Measurements from ENCODE around the gene RGS2. TPM values are rescaled to one million over a fixed set of nuclear protein-coding genes. Genes with fewer than 3 reads are reported as not detected.

RGS2 gene
- total and polyA plus RNA-seq, 5 donors from 2014 or later: 19.7 to 156 (median 29.5) TPM

DNA sequence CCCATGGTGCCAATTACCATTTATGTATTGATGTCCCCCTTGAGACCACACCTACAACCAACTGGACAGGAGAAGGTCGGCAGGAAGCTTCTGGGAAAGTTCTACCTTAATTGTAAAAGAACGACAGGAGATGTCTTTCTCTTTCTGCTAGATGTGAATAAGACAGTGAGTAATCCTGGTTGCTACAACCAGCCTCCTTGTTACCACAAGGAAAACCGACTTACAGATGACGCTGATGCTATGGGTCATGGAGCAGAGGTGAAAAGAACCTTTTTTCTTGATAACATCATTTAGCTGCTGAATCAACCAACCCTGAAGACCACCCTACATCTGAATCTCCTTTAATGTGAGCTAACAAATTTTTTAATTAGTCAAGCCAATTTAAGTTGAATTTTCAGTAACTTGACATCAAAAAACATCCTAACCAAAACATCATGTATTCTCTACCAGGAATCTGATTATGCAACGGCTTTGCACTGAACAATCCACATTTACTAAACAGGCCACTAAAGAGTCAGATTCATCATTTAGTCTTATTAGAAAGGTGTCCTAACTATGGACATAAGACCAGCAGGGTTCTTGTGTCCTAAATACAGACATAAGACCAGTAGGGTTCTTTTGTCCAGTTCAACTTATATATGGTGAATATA, 23.0 kb downstream of the RGS2 start:
- no peaks in the 10 kb centered on the region for H3K9me3 ChIP-seq (ENCODE audit: control insufficient read depth in 2 of 2, low read length in 2 of 2)
- H3K27ac ChIP-seq (ENCODE audit: insufficient read depth, low read length, poor library complexity, severe bottlenecking): no peak overlapping the region
- no peak for ATAC-seq (ENCODE audit: low read depth in 2 of 2)
- H3K27me3 ChIP-seq (ENCODE audit: control insufficient read depth, insufficient read depth, low read length): no peaks in the 10 kb centered on the region
- no peak overlapping the region for H3K4me3 Mint-ChIP-seq
- no peaks in the 10 kb centered on the region for H3K36me3 ChIP-seq (ENCODE audit: control insufficient read depth, insufficient read depth, low read length)
- H3K4me1 Mint-ChIP-seq: no peaks in the 10 kb centered on the region
- peaks cover 25% of the 10 kb centered on the region for H3K27me3 Mint-ChIP-seq
- DNase-seq: no peak
- H3K27ac Mint-ChIP-seq: no peak overlapping the region
- peaks cover 0 to 4% (median 2%) of the 10 kb centered on the region in 7 donors for H3K9me3 Mint-ChIP-seq
- H3K36me3 Mint-ChIP-seq: no peaks in the 10 kb centered on the region
- H3K4me1 ChIP-seq (ENCODE audit: control insufficient read depth, insufficient read depth, low read length, poor library complexity, severe bottlenecking): no peaks in the 10 kb centered on the region
- no peak overlapping the region for H3K4me3 ChIP-seq (ENCODE audit: low read depth, low read length)

DNA sequence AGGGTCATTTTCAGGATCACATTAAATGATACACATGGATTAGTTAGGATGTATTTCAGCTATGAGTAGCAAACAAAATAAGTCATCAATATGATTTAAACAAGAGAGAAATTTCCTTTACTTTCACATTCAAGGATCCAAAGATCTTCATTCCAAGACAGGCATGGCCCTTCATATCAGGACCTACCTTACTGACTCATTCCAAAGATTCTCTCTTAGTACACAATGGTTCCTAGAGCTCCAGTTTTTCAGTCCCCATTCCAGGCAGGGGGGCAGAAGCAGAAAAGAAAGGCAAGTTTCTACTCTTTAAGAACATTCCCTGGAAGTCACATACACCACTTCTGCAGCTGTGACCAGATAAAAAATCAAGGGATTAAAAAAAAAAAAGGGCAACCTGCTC, 23.7 kb downstream of the RGS2 start:
- DNase-seq: no peak
- no peak for ATAC-seq (ENCODE audit: low read depth in 2 of 2)
- Histone ChIP-seq H3K27ac (ENCODE audit: insufficient read depth, low read length, poor library complexity, severe bottlenecking) (no peak overlapping the region), H3K9me3 (ENCODE audit: control insufficient read depth in 2 of 2, low read length in 2 of 2) (no peaks in the 10 kb centered on the region), H3K4me3 (ENCODE audit: low read depth, low read length) (no peak overlapping the region), H3K36me3 (ENCODE audit: control insufficient read depth, insufficient read depth, low read length) (no peaks in the 10 kb centered on the region), H3K27me3 (ENCODE audit: control insufficient read depth, insufficient read depth, low read length) (no peaks in the 10 kb centered on the region), H3K4me1 (ENCODE audit: control insufficient read depth, insufficient read depth, low read length, poor library complexity, severe bottlenecking) (no peaks in the 10 kb centered on the region)
- no peak overlapping the region for H3K27ac Mint-ChIP-seq
- H3K4me3 Mint-ChIP-seq: no peak overlapping the region
- H3K9me3 Mint-ChIP-seq: peaks cover 0 to 4% (median 2%) of the 10 kb centered on the region in 7 donors
- peaks cover 18% of the 10 kb centered on the region for H3K27me3 Mint-ChIP-seq
- H3K4me1 Mint-ChIP-seq: no peaks in the 10 kb centered on the region
- H3K36me3 Mint-ChIP-seq: no peaks in the 10 kb centered on the region

DNA sequence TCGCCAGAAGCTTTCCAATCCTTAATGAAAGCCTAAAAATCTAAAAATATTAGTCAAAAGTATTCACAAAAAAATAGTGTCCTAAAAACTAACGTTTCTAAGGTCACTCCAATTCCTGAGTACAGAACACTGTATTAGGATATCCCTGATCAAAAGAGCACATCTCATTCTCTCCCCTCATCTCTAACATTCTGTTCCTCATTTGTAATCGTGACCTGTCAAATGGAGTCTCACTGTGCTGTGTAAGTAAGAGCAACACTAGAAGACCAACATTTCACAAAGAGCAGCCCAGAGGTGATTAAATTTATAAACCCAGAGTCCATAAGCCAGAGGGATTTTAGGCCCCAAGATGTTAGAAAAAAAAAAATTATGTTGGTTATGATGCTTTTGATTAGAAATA, 26.3 kb downstream of the RGS2 start:
- no peak for DNase-seq
- no peak for ATAC-seq (ENCODE audit: low read depth in 2 of 2)
- H3K4me3 Mint-ChIP-seq: no peak overlapping the region
- H3K36me3 Mint-ChIP-seq: no peaks in the 10 kb centered on the region
- H3K9me3 ChIP-seq (ENCODE audit: control insufficient read depth in 2 of 2, low read length in 2 of 2): no peaks in the 10 kb centered on the region
- H3K27me3 ChIP-seq (ENCODE audit: control insufficient read depth, insufficient read depth, low read length): peaks cover 4% of the 10 kb centered on the region
- no peaks in the 10 kb centered on the region for H3K4me1 ChIP-seq (ENCODE audit: control insufficient read depth, insufficient read depth, low read length, poor library complexity, severe bottlenecking)
- H3K4me1 Mint-ChIP-seq: no peaks in the 10 kb centered on the region
- peaks cover 10% of the 10 kb centered on the region for H3K27me3 Mint-ChIP-seq
- peaks cover 0 to 3% (median 0%) of the 10 kb centered on the region in 7 donors for H3K9me3 Mint-ChIP-seq
- H3K27ac Mint-ChIP-seq: no peak overlapping the region
- no peak overlapping the region for H3K4me3 ChIP-seq (ENCODE audit: low read depth, low read length)
- H3K27ac ChIP-seq (ENCODE audit: insufficient read depth, low read length, poor library complexity, severe bottlenecking): no peak overlapping the region
- H3K36me3 ChIP-seq (ENCODE audit: control insufficient read depth, insufficient read depth, low read length): no peaks in the 10 kb centered on the region

DNA sequence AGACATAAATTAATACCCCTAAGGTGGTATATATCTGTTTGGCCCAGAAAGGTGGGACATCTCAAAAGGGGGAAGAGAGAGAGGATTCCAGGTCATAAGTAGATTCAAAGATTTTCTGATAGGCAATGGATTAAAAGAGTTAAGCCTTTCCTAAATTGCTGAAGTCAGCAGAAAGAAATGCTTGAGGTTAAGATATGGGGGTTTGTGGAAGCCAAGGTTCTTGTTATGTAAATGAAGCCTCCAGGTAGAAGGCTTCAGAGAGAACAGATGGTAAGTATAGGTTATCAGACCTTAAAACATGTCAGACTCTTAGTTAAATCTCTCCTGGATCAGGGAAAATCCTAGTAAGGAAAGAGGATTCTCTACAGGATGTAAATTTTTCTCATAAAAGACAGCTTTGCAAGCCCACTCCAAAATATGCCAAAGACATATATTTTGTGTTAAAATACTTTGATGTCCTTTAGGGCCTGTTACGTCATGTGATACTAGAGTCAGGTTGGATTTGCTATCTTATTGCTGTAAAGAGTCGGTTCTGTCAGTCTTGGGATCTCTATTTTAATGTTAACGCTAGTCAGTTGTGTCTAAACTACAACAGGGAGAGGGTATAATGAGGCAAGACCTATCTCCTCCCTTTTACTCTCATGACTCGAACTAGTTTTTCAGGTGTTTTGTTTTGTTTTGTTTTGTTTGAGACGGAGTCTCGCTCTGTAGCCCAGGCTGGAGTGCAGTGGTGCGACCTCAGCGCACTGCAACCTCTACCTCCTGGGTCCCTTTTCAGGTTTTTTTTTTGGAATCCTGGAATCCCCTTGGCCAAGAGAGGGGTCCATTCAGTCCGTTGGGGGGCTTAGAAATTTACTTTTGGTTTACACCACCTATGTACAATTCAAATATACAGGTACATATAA, 30.6 kb downstream of the RGS2 start:
- no peak overlapping the region for H3K27ac Mint-ChIP-seq
- DNase-seq (no peak), ATAC-seq (ENCODE audit: low read depth in 2 of 2) (no peak)
- H3K4me3 Mint-ChIP-seq: no peak overlapping the region
- Histone ChIP-seq H3K4me1 (ENCODE audit: control insufficient read depth, insufficient read depth, low read length, poor library complexity, severe bottlenecking) (no peaks in the 10 kb centered on the region), H3K27ac (ENCODE audit: insufficient read depth, low read length, poor library complexity, severe bottlenecking) (no peak overlapping the region), H3K4me3 (ENCODE audit: low read depth, low read length) (no peak overlapping the region), H3K9me3 (ENCODE audit: control insufficient read depth in 2 of 2, low read length in 2 of 2) (no peaks in the 10 kb centered on the region), H3K36me3 (ENCODE audit: control insufficient read depth, insufficient read depth, low read length) (no peaks in the 10 kb centered on the region), H3K27me3 (ENCODE audit: control insufficient read depth, insufficient read depth, low read length) (peaks cover 12% of the 10 kb centered on the region)
- peaks cover 23% of the 10 kb centered on the region for H3K27me3 Mint-ChIP-seq
- H3K36me3 Mint-ChIP-seq: no peaks in the 10 kb centered on the region
- H3K9me3 Mint-ChIP-seq: peaks cover 0 to 3% (median 0%) of the 10 kb centered on the region in 7 donors
- H3K4me1 Mint-ChIP-seq: no peaks in the 10 kb centered on the region

DNA sequence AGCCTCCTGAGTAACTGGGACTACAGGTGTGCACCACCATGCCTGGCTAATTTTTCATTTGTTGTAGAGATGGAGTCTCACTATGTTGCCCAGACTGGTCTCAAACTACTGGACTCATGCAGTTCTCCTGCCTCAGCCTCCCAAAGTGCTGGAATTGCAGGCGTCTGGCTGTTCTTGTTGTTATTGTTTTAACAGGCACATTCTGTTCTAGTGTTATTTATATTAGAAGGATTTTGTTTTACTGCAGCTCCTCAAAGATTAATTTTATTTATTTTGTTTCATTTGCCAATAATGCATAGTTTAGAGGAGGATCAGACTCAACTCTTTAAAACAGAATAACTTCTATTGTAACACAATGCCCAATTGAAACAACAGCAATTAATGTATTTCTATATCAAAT, 35.5 kb downstream of the RGS2 start:
- ATAC-seq (ENCODE audit: low read depth in 2 of 2) (no peak), DNase-seq (no peak)
- H3K4me3 Mint-ChIP-seq: no peak overlapping the region
- H3K4me1 ChIP-seq (ENCODE audit: control insufficient read depth, insufficient read depth, low read length, poor library complexity, severe bottlenecking): no peaks in the 10 kb centered on the region
- H3K36me3 ChIP-seq (ENCODE audit: control insufficient read depth, insufficient read depth, low read length): no peaks in the 10 kb centered on the region
- peaks cover 9% of the 10 kb centered on the region for H3K27me3 ChIP-seq (ENCODE audit: control insufficient read depth, insufficient read depth, low read length)
- no peak overlapping the region for H3K27ac ChIP-seq (ENCODE audit: insufficient read depth, low read length, poor library complexity, severe bottlenecking)
- H3K4me3 ChIP-seq (ENCODE audit: low read depth, low read length): no peak overlapping the region
- H3K4me1 Mint-ChIP-seq: no peaks in the 10 kb centered on the region
- peaks cover 13% of the 10 kb centered on the region for H3K27me3 Mint-ChIP-seq
- no peaks in the 10 kb centered on the region for H3K9me3 ChIP-seq (ENCODE audit: control insufficient read depth in 2 of 2, low read length in 2 of 2)
- no peaks in the 10 kb centered on the region for H3K36me3 Mint-ChIP-seq
- peaks cover 0 to 3% (median 0%) of the 10 kb centered on the region in 7 donors for H3K9me3 Mint-ChIP-seq
- H3K27ac Mint-ChIP-seq: no peak overlapping the region

DNA sequence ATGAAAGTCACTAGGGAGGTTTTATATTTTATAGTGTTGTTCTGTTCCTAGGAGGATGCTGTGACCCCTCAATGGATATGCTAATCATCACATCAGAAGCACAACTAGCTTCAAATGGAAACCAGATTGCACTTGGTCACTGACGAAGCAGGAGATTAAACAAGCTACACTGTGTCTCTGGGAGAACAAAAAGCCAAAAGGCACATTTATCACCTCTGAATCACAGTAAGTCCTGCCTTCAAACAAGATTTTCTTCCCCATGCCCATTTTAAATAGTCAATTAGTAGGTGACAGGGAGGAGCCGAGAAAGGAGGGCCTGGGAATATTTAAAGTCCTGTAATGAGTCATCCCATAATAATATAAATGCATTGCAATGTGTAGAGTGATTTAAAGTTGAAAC, 38.1 kb downstream of the RGS2 start:
- peaks cover 0 to 3% (median 0%) of the 10 kb centered on the region in 7 donors for H3K9me3 Mint-ChIP-seq
- no peak for DNase-seq
- H3K4me3 ChIP-seq (ENCODE audit: low read depth, low read length): no peak overlapping the region
- H3K9me3 ChIP-seq (ENCODE audit: control insufficient read depth in 2 of 2, low read length in 2 of 2): no peaks in the 10 kb centered on the region
- H3K4me1 ChIP-seq (ENCODE audit: control insufficient read depth, insufficient read depth, low read length, poor library complexity, severe bottlenecking): no peaks in the 10 kb centered on the region
- H3K36me3 Mint-ChIP-seq: no peaks in the 10 kb centered on the region
- H3K4me1 Mint-ChIP-seq: no peaks in the 10 kb centered on the region
- H3K27me3 Mint-ChIP-seq: peaks cover 12% of the 10 kb centered on the region
- no peaks in the 10 kb centered on the region for H3K36me3 ChIP-seq (ENCODE audit: control insufficient read depth, insufficient read depth, low read length)
- H3K27ac ChIP-seq (ENCODE audit: insufficient read depth, low read length, poor library complexity, severe bottlenecking): no peak overlapping the region
- no peak for ATAC-seq (ENCODE audit: low read depth in 2 of 2)
- H3K27ac Mint-ChIP-seq: no peak overlapping the region
- peaks cover 3% of the 10 kb centered on the region for H3K27me3 ChIP-seq (ENCODE audit: control insufficient read depth, insufficient read depth, low read length)
- no peak overlapping the region for H3K4me3 Mint-ChIP-seq

DNA sequence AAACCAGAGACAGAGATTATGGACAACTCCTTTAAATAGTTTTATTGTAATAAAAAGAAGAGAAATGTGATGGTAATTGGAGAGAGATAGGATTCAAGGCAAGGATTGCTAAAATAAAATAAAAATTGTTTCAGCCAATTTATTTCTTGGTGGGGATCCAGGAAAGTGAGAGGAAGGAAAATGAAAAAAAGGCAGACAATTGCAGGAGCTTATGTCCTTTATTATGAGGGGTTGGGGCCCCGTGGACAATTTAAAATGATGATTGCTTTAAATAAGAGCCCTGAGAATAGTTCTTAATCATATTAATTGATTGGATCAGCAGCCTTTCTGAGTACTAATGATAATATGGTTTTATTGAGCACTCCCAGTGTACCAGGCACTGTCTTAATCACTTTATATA, 40.2 kb downstream of the RGS2 start:
- no peak for DNase-seq
- no peak overlapping the region for H3K27ac Mint-ChIP-seq

More for the DNA sequence above, 40.2 kb downstream of the RGS2 start:
- Mint-ChIP-seq H3K27me3 (peaks cover 12% of the 10 kb centered on the region), H3K4me3 (no peak overlapping the region), H3K9me3 (peaks cover 0 to 3% (median 0%) of the 10 kb centered on the region in 7 donors), H3K4me1 (no peaks in the 10 kb centered on the region), H3K36me3 (no peaks in the 10 kb centered on the region)
- no peak for ATAC-seq (ENCODE audit: low read depth in 2 of 2)
- H3K9me3 ChIP-seq (ENCODE audit: control insufficient read depth in 2 of 2, low read length in 2 of 2): no peaks in the 10 kb centered on the region
- H3K4me1 ChIP-seq (ENCODE audit: control insufficient read depth, insufficient read depth, low read length, poor library complexity, severe bottlenecking): no peaks in the 10 kb centered on the region
- no peak overlapping the region for H3K4me3 ChIP-seq (ENCODE audit: low read depth, low read length)
- no peaks in the 10 kb centered on the region for H3K36me3 ChIP-seq (ENCODE audit: control insufficient read depth, insufficient read depth, low read length)
- H3K27ac ChIP-seq (ENCODE audit: insufficient read depth, low read length, poor library complexity, severe bottlenecking): no peak overlapping the region
- H3K27me3 ChIP-seq (ENCODE audit: control insufficient read depth, insufficient read depth, low read length): no peaks in the 10 kb centered on the region
